ENCODE measurements around the gene ZFP1.

DNA sequence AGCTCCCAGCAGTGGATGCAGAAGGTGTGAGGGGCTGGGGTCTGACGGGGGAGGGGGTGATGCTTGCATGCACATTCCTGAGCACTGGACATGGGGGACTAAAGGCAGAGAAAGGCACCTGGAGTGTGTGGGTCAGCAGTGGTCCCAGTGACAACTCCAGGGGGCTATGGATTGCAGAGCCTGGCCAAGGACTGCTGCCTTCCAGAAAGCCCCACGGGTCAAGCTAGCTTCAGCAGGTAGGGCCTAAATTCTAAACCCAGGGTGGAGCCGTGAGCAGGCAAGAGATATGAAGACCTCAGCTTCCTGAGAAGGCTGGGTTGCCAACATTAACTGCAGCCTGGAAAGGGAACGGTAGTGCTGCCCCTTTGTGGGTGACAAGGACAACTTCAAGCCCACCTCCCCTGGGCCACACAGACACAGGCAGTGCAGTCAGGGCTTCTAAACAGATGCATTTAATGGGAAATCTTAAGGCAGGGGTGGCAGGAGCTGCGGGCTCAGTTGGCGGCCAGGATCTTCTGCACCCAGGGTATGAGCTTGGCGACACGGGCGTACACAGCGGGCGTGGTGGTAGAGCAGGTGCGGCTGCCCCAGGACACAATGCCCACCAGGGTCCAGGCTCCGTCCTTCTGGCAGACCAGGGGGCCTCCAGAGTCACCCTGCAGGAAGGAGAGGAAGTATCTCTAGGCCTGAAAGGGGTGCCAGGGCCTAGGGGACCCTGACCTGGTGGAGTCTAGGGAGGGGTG, 55.5 kb downstream of the ZFP1 start:
- TF ChIP-seq POLR2A (IDR thresholded peaks at IDR 0.05) (no peak), CTCF (IDR thresholded peaks at IDR 0.05 in 8 of 11, conservative IDR thresholded peaks at IDR 0.05 in 3 of 11) (no peak)
